ENCODE data around the gene NBAS. TPM values are rescaled to one million over a fixed set of nuclear protein-coding genes. Genes with fewer than 3 reads are reported as not detected.

The NBAS gene
- total and polyA plus RNA-seq, 2 of the 13 experiments (the other 11 are each of a cell fraction or from before 2014, with no cell fraction given), result 33.6 to 58.7 TPM

GRCh38 chr2:15591692-15592463 is 30.7 kb upstream of the NBAS start, which contains the start of gene DDX1 (continued):
- TF ChIP-seq, protein P1, sequence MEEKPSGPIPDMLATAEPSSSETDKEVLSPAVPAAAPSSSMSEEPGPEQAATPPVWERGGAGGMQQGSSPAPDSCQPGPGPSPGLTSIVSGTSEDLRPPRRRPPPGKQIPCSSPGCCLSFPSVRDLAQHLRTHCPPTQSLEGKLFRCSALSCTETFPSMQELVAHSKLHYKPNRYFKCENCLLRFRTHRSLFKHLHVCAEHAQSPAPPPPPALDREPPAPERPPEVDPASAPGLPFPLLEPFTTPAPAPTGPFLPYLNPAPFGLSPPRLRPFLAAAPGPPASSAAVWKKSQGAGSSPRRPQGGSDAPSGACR (CRISPR knock-in tag; IDR thresholded peaks at IDR 0.05), result peak; percentile 99
- TF ChIP-seq ZNF232 (CRISPR knock-in tag; IDR thresholded peaks at IDR 0.05; ENCODE audit: borderline replicate concordance), result peak; percentile 93
- no peak for TF ChIP-seq ZNF777 (CRISPR knock-in tag; IDR thresholded peaks at IDR 0.05)
- TF ChIP-seq SKI (IDR thresholded peaks at IDR 0.05; ENCODE audit: partially characterized antibody), result peak; percentile 79
- TF ChIP-seq ZNF333 (CRISPR knock-in tag; IDR thresholded peaks at IDR 0.05; ENCODE audit: borderline replicate concordance), result peak; percentile 100
- peak; percentile 95; the same call in 1 of the 2 replicates for TF ChIP-seq PLSCR1 (CRISPR knock-in tag; IDR thresholded peaks at IDR 0.05; ENCODE audit: borderline replicate concordance)
- no peak for TF ChIP-seq IKZF4 (CRISPR knock-in tag; IDR thresholded peaks at IDR 0.05; ENCODE audit: borderline replicate concordance, low read depth, not compliant biosample characterization)
- no peak for TF ChIP-seq DNMT1 (CRISPR knock-in tag; IDR thresholded peaks at IDR 0.05)
- peak; percentile 93; the same call in 1 of the 2 replicates for TF ChIP-seq ZNF83 (CRISPR knock-in tag; IDR thresholded peaks at IDR 0.05; ENCODE audit: borderline replicate concordance)
- peak; percentile 90; the same call in 1 of the 2 replicates for TF ChIP-seq HNRNPUL1 (IDR thresholded peaks at IDR 0.05; ENCODE audit: low read depth, low read length)
- TF ChIP-seq, protein P2, sequence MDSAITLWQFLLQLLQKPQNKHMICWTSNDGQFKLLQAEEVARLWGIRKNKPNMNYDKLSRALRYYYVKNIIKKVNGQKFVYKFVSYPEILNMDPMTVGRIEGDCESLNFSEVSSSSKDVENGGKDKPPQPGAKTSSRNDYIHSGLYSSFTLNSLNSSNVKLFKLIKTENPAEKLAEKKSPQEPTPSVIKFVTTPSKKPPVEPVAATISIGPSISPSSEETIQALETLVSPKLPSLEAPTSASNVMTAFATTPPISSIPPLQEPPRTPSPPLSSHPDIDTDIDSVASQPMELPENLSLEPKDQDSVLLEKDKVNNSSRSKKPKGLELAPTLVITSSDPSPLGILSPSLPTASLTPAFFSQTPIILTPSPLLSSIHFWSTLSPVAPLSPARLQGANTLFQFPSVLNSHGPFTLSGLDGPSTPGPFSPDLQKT (CRISPR knock-in tag; IDR thresholded peaks at IDR 0.05; ENCODE audit: borderline replicate concordance), result peak; percentile 71; the same call in 1 of the 2 replicates
- TF ChIP-seq ZNF335 (CRISPR knock-in tag; IDR thresholded peaks at IDR 0.05), result peak; percentile 95
- peak; percentile 99 for TF ChIP-seq ZBTB25 (CRISPR knock-in tag; IDR thresholded peaks at IDR 0.05)
- TF ChIP-seq, protein P3, sequence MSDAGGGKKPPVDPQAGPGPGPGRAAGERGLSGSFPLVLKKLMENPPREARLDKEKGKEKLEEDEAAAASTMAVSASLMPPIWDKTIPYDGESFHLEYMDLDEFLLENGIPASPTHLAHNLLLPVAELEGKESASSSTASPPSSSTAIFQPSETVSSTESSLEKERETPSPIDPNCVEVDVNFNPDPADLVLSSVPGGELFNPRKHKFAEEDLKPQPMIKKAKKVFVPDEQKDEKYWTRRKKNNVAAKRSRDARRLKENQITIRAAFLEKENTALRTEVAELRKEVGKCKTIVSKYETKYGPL (CRISPR knock-in tag; IDR thresholded peaks at IDR 0.05), result peak; percentile 87
- TF ChIP-seq, protein P4, sequence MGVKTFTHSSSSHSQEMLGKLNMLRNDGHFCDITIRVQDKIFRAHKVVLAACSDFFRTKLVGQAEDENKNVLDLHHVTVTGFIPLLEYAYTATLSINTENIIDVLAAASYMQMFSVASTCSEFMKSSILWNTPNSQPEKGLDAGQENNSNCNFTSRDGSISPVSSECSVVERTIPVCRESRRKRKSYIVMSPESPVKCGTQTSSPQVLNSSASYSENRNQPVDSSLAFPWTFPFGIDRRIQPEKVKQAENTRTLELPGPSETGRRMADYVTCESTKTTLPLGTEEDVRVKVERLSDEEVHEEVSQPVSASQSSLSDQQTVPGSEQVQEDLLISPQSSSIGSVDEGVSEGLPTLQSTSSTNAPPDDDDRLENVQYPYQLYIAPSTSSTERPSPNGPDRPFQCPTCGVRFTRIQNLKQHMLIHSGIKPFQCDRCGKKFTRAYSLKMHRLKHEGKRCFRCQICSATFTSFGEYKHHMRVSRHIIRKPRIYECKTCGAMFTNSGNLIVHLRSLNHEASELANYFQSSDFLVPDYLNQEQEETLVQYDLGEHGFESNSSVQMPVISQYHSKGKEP (CRISPR knock-in tag; IDR thresholded peaks at IDR 0.05), result no peak
- TF ChIP-seq DDIT3 (CRISPR knock-in tag; IDR thresholded peaks at IDR 0.05), result no peak
- peak; percentile 95 for TF ChIP-seq SSRP1 (CRISPR knock-in tag; IDR thresholded peaks at IDR 0.05)
- TF ChIP-seq STAT5B (CRISPR knock-in tag; IDR thresholded peaks at IDR 0.05), result peak; percentile 62; the same call in 1 of the 2 replicates
- TF ChIP-seq NR2F1 (CRISPR knock-in tag; IDR thresholded peaks at IDR 0.05), result peak; percentile 51 to 69; a peak in 2 of 4 replicates
- TF ChIP-seq ZNF782 (CRISPR knock-in tag; IDR thresholded peaks at IDR 0.05; ENCODE audit: borderline replicate concordance), result peak; percentile 97; the same call in 1 of the 2 replicates
- 0 out of 2 replicates have a peak, but pooled peaks have one; percentile 22 for TF ChIP-seq SUZ12 (IDR thresholded peaks at IDR 0.05; ENCODE audit: low read depth, low read length)
- TF ChIP-seq TBX2 (CRISPR knock-in tag; IDR thresholded peaks at IDR 0.05; ENCODE audit: borderline replicate concordance), result peak; percentile 98

Data from HepG2 (cell line).